C4-2B (cell line): ENCODE results near the gene PXYLP1.

Experiments used
- CTCF ChIP-seq: fragments of 450-650 bp; conservative IDR thresholded peaks from 2 replicates; pipeline ENCODE4 v1.5.1; 2017; ENCODE audit warnings: mild to moderate bottlenecking
- ZFX ChIP-seq: fragments of 450-650 bp; IDR thresholded peaks from 2 replicates; pipeline ENCODE4 v1.6.1; 2017

- TF ChIP-seq CTCF (no peak), ZFX (no peak)
Measured at GRCh38 chr3:141230293-141230692, 1.3 kb upstream of the PXYLP1 start.
